Thoracic aorta (tissue), 2 donors: ENCODE measurements around the gene WDFY4. TPM values are rescaled to one million over a fixed set of nuclear protein-coding genes. Genes with fewer than 3 reads are reported as not detected.

Experiments
- ATAC-seq: fragments of 150-250 bp; one replicate; pipeline ENCODE4 v1.8.0; 2017; ENCODE audit warnings: low read depth; ENCODE audit not compliant: insufficient number of reproducible peaks, low FRiP score
- DNase-seq: peaks from one replicate; pipeline ENCODE4 v3.0.0-alpha.2; 2020; ENCODE audit warnings: low spot score
- H3K27ac ChIP-seq, 2 donors: fragments of 200-600 bp; sonication (generic); 1 replicate in 1 of 2; 2 replicates in 1 of 2; pipeline ENCODE4 v1.5.1; 2016; ENCODE audit warnings: mild to moderate bottlenecking in 2 of 2, moderate library complexity in 2 of 2
- H3K27me3 ChIP-seq: fragments of 200-600 bp; sonication (generic); replicated peaks from 2 replicates; pipeline ENCODE4 v1.6.0; 2016; ENCODE audit warnings: mild to moderate bottlenecking; ENCODE audit not compliant: insufficient read depth
- H3K36me3 ChIP-seq: fragments of 200-600 bp; sonication (generic); one replicate; pipeline ENCODE4 v1.5.1; 2016
- H3K4me1 ChIP-seq, 2 donors: fragments of 200-600 bp; sonication (generic); 1 replicate in 1 of 2; 2 replicates in 1 of 2; pipeline versions ENCODE4 v1.5.1 to v1.6.0; 2016; ENCODE audit warnings: low read depth in 2 of 2, mild to moderate bottlenecking in 1 of 2; ENCODE audit not compliant: control insufficient read depth in 1 of 2
- H3K4me3 ChIP-seq: fragments of 200-600 bp; sonication (generic); 2 replicates; pipeline ENCODE4 v1.5.1; 2016; ENCODE audit warnings: mild to moderate bottlenecking
- H3K9me3 ChIP-seq: fragments of 200-600 bp; sonication (generic); 2 replicates; pipeline ENCODE4 v1.5.1; 2016
- CTCF ChIP-seq: fragments of 200-600 bp; sonication (generic); IDR thresholded peaks from one replicate; pipeline ENCODE4 v1.5.1; 2019; ENCODE audit warnings: antibody characterized with exemption
- total RNA-seq, 2 donors: library from RNA; depleted of rRNA; stranded (reverse); fragments of >200 nt; gene quantifications; one replicate each; pipeline versions ENCODE4 v1.1.0 to v1.2.3, GENCODE V29; 2016

WDFY4 gene
- total RNA-seq, 2 donors from 2014 or later = 10.0 to 14.9 TPM

- DNase-seq = no peak
- no peak for TF ChIP-seq CTCF
- no peaks in the 10 kb centered on the region for H3K27me3 ChIP-seq
These were observed 47.0 kb downstream of the WDFY4 start for GRCh38 chr10:48731654-48732053.

GRCh38 chr10:48733329-48733728 lies 48.7 kb downstream of the WDFY4 start:
- H3K4me3 ChIP-seq = no peak overlapping the region

More at GRCh38 chr10:48731654-48732053, 47.0 kb downstream of the WDFY4 start:
- H3K36me3 ChIP-seq = no peaks in the 10 kb centered on the region
- no peak overlapping the region for H3K4me3 ChIP-seq
- H3K4me1 ChIP-seq = no peaks in the 10 kb centered on the region
- no peak overlapping the region for H3K27ac ChIP-seq
- no peak for ATAC-seq
- no peaks in the 10 kb centered on the region for H3K9me3 ChIP-seq

GRCh38 chr10:48735836-48736390 lies 51.2 kb downstream of the WDFY4 start:
- H3K9me3 ChIP-seq = no peaks in the 10 kb centered on the region
- ATAC-seq (no peak), DNase-seq (no peak)
- no peaks in the 10 kb centered on the region for H3K4me1 ChIP-seq
- no peak overlapping the region for H3K4me3 ChIP-seq
- H3K27me3 ChIP-seq = no peaks in the 10 kb centered on the region
- H3K27ac ChIP-seq = no peak overlapping the region
- no peak for TF ChIP-seq CTCF
- no peaks in the 10 kb centered on the region for H3K36me3 ChIP-seq

More at GRCh38 chr10:48733329-48733728, 48.7 kb downstream of the WDFY4 start:
- no peak for TF ChIP-seq CTCF
- no peak for DNase-seq
- H3K9me3 ChIP-seq = no peaks in the 10 kb centered on the region
- H3K27me3 ChIP-seq = no peaks in the 10 kb centered on the region
- H3K36me3 ChIP-seq = no peaks in the 10 kb centered on the region
- ATAC-seq = no peak
- H3K27ac ChIP-seq = no peak overlapping the region
- no peaks in the 10 kb centered on the region for H3K4me1 ChIP-seq

- ATAC-seq (no peak), DNase-seq (no peak)
- TF ChIP-seq CTCF = no peak
These were observed 51.9 kb downstream of the WDFY4 start for GRCh38 chr10:48736596-48736995.

GRCh38 chr10:48737886-48738285 lies 53.2 kb downstream of the WDFY4 start:
- Histone ChIP-seq H3K4me1 (no peaks in the 10 kb centered on the region), H3K27me3 (no peaks in the 10 kb centered on the region), H3K36me3 (no peaks in the 10 kb centered on the region), H3K9me3 (no peaks in the 10 kb centered on the region), H3K27ac (no peak overlapping the region), H3K4me3 (no peak overlapping the region)
- DNase-seq = no peak
- ATAC-seq = no peak
- TF ChIP-seq CTCF = no peak

More at GRCh38 chr10:48736596-48736995, 51.9 kb downstream of the WDFY4 start:
- Histone ChIP-seq H3K27ac (no peak overlapping the region), H3K4me3 (no peak overlapping the region), H3K36me3 (no peaks in the 10 kb centered on the region), H3K27me3 (no peaks in the 10 kb centered on the region), H3K9me3 (no peaks in the 10 kb centered on the region), H3K4me1 (no peaks in the 10 kb centered on the region)
